A549 (cell line): ENCODE measurements around the gene MYORG. TPM values are rescaled to one million over a fixed set of nuclear protein-coding genes. Genes with fewer than 3 reads are reported as not detected.

ENCODE experiments used
- ATAC-seq, 2 experiments: fragments of 200-7000 bp in 1 of 2; fragments of >200 bp in 1 of 2; cut with Nextera tagmentation in 1 of 2; cut with Tn5 transposase in 1 of 2; 3 replicates each; pipeline versions ENCODE4 v1.8.0 to v1.9.1; 2018 to 2020; ENCODE audit warnings: mild to moderate bottlenecking in 1 of 2, moderate library complexity in 1 of 2
- CTCF ChIA-PET: fragments of 300-600 bp; sonication (Branson Sonifier 250); formaldehyde crosslinking; extraction: SDS; loops from one replicate; lab custom pipeline; 2021; ENCODE audit warnings: antibody characterized with exemption, inconsistent platforms; lab: Yijun Ruan, JAX
- POLR2A ChIA-PET: fragments of 350-600 bp; formaldehyde crosslinking; extraction: SDS; loops from one replicate; lab custom pipeline; 2021; ENCODE audit warnings: antibody characterized with exemption, inconsistent platforms; lab: Yijun Ruan, JAX
- DNase-seq, 2 experiments: peaks; one replicate each; pipeline versions ENCODE4 v3.0.0 to v3.0.0-alpha.2; 2011 to 2016; ENCODE audit warnings: low read depth in 1 of 2, low spot score in 1 of 2
- FAIRE-seq: peaks from 2 replicates; lab custom pipeline; 2011; peaks lifted over from hg19 to GRCh38; lab: Jason Lieb, UNC
- H3K27ac ChIP-seq, 2 experiments: fragments of >200 bp; sonication (Bioruptor Twin); formaldehyde crosslinking; 3 replicates each; pipeline ENCODE4 v1.5.1; 2016 to 2017
- H3K4me1 ChIP-seq: fragments of >200 bp; sonication (Bioruptor Twin); formaldehyde crosslinking; 3 replicates; pipeline ENCODE4 v1.6.1; 2016
- H3K4me2 ChIP-seq: fragments of >200 bp; sonication (Bioruptor Twin); formaldehyde crosslinking; 3 replicates; pipeline ENCODE4 v1.6.1; 2016
- H3K4me3 ChIP-seq: fragments of >200 bp; sonication (Bioruptor Twin); formaldehyde crosslinking; 3 replicates; pipeline ENCODE4 v1.5.1; 2016
- H3K9me3 ChIP-seq: fragments of >200 bp; sonication (Bioruptor Twin); formaldehyde crosslinking; 3 replicates; pipeline ENCODE4 v1.6.1; 2016
- ATOH8 ChIP-seq: fragments of 250-450 bp; sonication (Bioruptor Pico); IDR thresholded peaks from 2 replicates; pipeline ENCODE4 v1.5.0; 2020; ENCODE audit warnings: low read depth, mild to moderate bottlenecking, moderate library complexity
- BCL3 ChIP-seq: fragments of >200 bp; sonication (Bioruptor Twin); formaldehyde crosslinking; IDR thresholded peaks from 3 replicates; pipeline ENCODE4 v1.6.1; 2016
- BHLHE40 ChIP-seq: IDR thresholded peaks from 2 replicates; pipeline ENCODE4 v1.6.1; 2012; ENCODE audit warnings: low read depth, low read length, inconsistent platforms
- CHD2 ChIP-seq: fragments of 150-350 bp; IDR thresholded peaks from 2 replicates; pipeline ENCODE4 v1.6.1; 2014; ENCODE audit warnings: low read length; ENCODE audit not compliant: partially characterized antibody
- CHD4 ChIP-seq: fragments of 200-600 bp; sonication (generic); IDR thresholded peaks from 2 replicates; pipeline ENCODE4 v1.6.1; 2016; ENCODE audit warnings: antibody characterized with exemption, mild to moderate bottlenecking, borderline replicate concordance
- EHMT2 ChIP-seq: fragments of 200-600 bp; sonication (generic); IDR thresholded peaks from 2 replicates; pipeline ENCODE4 v1.6.1; 2016; ENCODE audit warnings: antibody characterized with exemption, low read depth, mild to moderate bottlenecking, moderate library complexity
- EP300 ChIP-seq, 2 experiments: fragments of >200 bp; sonication (Bioruptor Twin); formaldehyde crosslinking; IDR thresholded peaks; 2 replicates in 1 of 2; 3 replicates in 1 of 2; pipeline ENCODE4 v1.6.1; 2016 to 2017
- ESRRA ChIP-seq: fragments of 150-350 bp; IDR thresholded peaks from 2 replicates; pipeline ENCODE4 v1.6.1; 2014; ENCODE audit warnings: mild to moderate bottlenecking, low read length, borderline replicate concordance
- FOSB ChIP-seq: fragments of 250-450 bp; sonication (Bioruptor Pico); IDR thresholded peaks from 2 replicates; pipeline ENCODE4 v1.5.0; 2020; ENCODE audit warnings: mild to moderate bottlenecking, moderate library complexity
- FOXS1 ChIP-seq: fragments of 250-450 bp; sonication (Bioruptor Pico); IDR thresholded peaks from 2 replicates; pipeline ENCODE4 v1.5.0; 2020; ENCODE audit warnings: mild to moderate bottlenecking, moderate library complexity
- HDAC2 ChIP-seq: fragments of 200-600 bp; sonication (generic); IDR thresholded peaks from 2 replicates; pipeline ENCODE4 v1.6.1; 2016
- HES2 ChIP-seq: fragments of >200 bp; sonication (Bioruptor Twin); formaldehyde crosslinking; IDR thresholded peaks from 2 replicates; pipeline ENCODE4 v1.6.1; 2016
- HEYL ChIP-seq: fragments of 250-450 bp; sonication (Bioruptor Pico); IDR thresholded peaks from 2 replicates; pipeline ENCODE4 v1.8.0; 2021; ENCODE audit warnings: mild to moderate bottlenecking, moderate library complexity
- HOXA7 ChIP-seq: fragments of 250-450 bp; sonication (Bioruptor Pico); IDR thresholded peaks from 2 replicates; pipeline ENCODE4 v1.5.0; 2020; ENCODE audit warnings: mild to moderate bottlenecking, moderate library complexity
- JUN ChIP-seq, 2 experiments: fragments of >200 bp; sonication (Bioruptor Twin); formaldehyde crosslinking; IDR thresholded peaks; 2 replicates in 1 of 2; 3 replicates in 1 of 2; pipeline ENCODE4 v1.6.1; 2016 to 2017
- JUNB ChIP-seq: fragments of >200 bp; sonication (Bioruptor Twin); formaldehyde crosslinking; IDR thresholded peaks from 2 replicates; pipeline ENCODE4 v1.6.1; 2016
- KDM5A ChIP-seq: fragments of 200-600 bp; sonication (generic); IDR thresholded peaks from 2 replicates; pipeline ENCODE4 v1.6.1; 2016; ENCODE audit warnings: antibody characterized with exemption, mild to moderate bottlenecking
- NPAS2 ChIP-seq: fragments of 250-450 bp; sonication (Bioruptor Pico); IDR thresholded peaks from 2 replicates; pipeline ENCODE4 v1.8.0; 2022; ENCODE audit warnings: mild to moderate bottlenecking, moderate library complexity, borderline replicate concordance
- RAD21 ChIP-seq, 2 experiments: fragments of >200 bp in 1 of 2; sonication (Bioruptor Twin) in 1 of 2; formaldehyde crosslinking in 1 of 2; IDR thresholded peaks in 1 of 2; conservative IDR thresholded peaks in 1 of 2; 2 replicates in 1 of 2; 3 replicates in 1 of 2; pipeline ENCODE4 v1.6.1; 2012 to 2018; ENCODE audit warnings: inconsistent platforms in 1 of 2
- RCOR1 ChIP-seq: fragments of 150-350 bp; IDR thresholded peaks from 2 replicates; pipeline ENCODE4 v1.6.1; 2014; ENCODE audit warnings: antibody characterized with exemption, low read length, low read depth
- RFX5 ChIP-seq: fragments of 450-650 bp; IDR thresholded peaks from 2 replicates; pipeline ENCODE4 v1.7.1; 2014; ENCODE audit warnings: antibody characterized with exemption, mild to moderate bottlenecking, moderate library complexity
- RNF2 ChIP-seq: fragments of 200-600 bp; sonication (generic); IDR thresholded peaks from 2 replicates; pipeline ENCODE4 v1.6.1; 2016; ENCODE audit warnings: low read depth, mild to moderate bottlenecking, antibody characterized with exemption, moderate library complexity, borderline replicate concordance
- SREBF2 ChIP-seq: fragments of 450-650 bp; IDR thresholded peaks from 2 replicates; pipeline ENCODE4 v1.6.1; 2014; ENCODE audit warnings: mild to moderate bottlenecking, moderate library complexity
- TP53 ChIP-seq: fragments of 250-450 bp; sonication (Bioruptor Pico); IDR thresholded peaks from 2 replicates; pipeline ENCODE4 v1.5.0; 2021; ENCODE audit warnings: mild to moderate bottlenecking, moderate library complexity
- ZC3H11A ChIP-seq: fragments of 450-650 bp; IDR thresholded peaks from 2 replicates; pipeline ENCODE4 v1.6.1; 2014; ENCODE audit warnings: antibody characterized with exemption, mild to moderate bottlenecking
- ZFP36 ChIP-seq: fragments of 450-650 bp; IDR thresholded peaks from 2 replicates; pipeline ENCODE4 v1.6.1; 2014; ENCODE audit warnings: borderline replicate concordance; ENCODE audit not compliant: partially characterized antibody
- ZNF302 ChIP-seq: fragments of 250-450 bp; sonication (Bioruptor Pico); IDR thresholded peaks from 2 replicates; pipeline ENCODE4 v1.9.0; 2021; ENCODE audit warnings: inconsistent platforms, mild to moderate bottlenecking, moderate library complexity
- whole genome bisulfite sequencing: methylation state at CpG from one replicate; pipeline ENCODE4 v1.1.6; 2017; ENCODE audit errors: missing lambda C conversion rate; 5-methylcytosine and 5-hydroxymethylcytosine counted together
- polyA plus RNA-seq, 4 experiments: library from polyadenylated mRNA; depleted of rRNA in 3 of 4; stranded (reverse); fragments of >200 nt; fragmentation: RNase III in 1 of 4; extraction: RNeasy Plus Mini Kit Qiagen cat#74134 plus additional on column Dnase treatment in 1 of 4; gene quantifications; 2 replicates in 3 of 4; 3 replicates in 1 of 4; pipeline ENCODE4 v1.2.3, GENCODE V29; 2011 to 2017
- TF ChIP-seq, protein P1 (sequence below): IDR thresholded peaks from 2 replicates; pipeline ENCODE4 v1.6.1; 2012; ENCODE audit warnings: low read depth, borderline replicate concordance
- TF ChIP-seq, protein P2 (sequence below): IDR thresholded peaks from 2 replicates; pipeline ENCODE4 v1.6.1; 2012
- TF ChIP-seq, protein P3 (sequence below): fragments of 150-350 bp; IDR thresholded peaks from 2 replicates; pipeline ENCODE4 v1.6.1; 2014; ENCODE audit warnings: low read depth, mild to moderate bottlenecking, low read length
- TF ChIP-seq, protein P4 (sequence below): fragments of 250-450 bp; sonication (Bioruptor Pico); IDR thresholded peaks from 2 replicates; pipeline ENCODE4 v1.5.0; 2021; ENCODE audit warnings: mild to moderate bottlenecking, moderate library complexity, borderline replicate concordance

The MYORG gene
- polyA plus RNA-seq, 2 of the 4 experiments (the other 2 are of a cell fraction), result 2.2 to 4.1 TPM

DNA sequence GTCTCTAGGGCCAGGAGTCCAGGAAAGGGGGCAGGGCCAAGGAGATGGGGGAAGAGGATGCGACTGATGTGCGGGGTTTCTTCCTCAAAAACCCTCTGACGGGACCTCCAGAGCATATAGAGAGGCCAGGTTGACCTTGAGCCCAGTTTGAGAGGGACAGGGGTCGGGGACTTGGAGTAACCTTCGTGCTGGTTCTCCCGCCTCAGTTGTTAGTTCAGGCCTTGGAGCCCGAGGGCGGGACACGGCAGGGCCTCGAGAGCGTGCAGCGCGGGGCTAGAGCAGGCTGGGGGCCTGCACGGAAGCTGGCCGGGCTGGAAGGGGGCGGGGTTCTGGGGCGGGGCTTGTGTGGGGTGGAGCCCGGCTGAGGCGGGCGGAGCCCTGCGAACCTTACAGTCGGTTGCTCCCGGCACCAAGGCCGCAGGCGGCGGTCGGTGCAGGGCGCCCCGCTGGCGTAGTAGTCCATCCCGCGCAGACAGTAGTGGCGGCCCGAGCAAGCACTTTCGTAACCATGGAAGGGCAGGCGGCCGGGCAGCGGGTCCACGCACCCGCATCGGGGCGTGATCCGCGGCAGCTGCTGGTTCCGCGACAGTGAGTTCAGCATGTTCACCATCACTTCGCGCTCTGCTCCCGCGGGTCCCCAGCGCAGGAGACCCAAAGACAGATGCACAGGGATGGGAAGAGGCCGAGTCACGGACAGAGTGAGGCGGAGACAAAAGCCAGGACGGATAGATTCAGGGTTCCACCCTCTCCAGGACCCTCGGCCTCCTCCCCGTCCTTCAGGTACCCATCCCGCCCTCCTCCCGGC lies 4.0 kb upstream of the MYORG start:
- ChIA-PET CTCF (interaction anchor here (0.5 to 19.7 kb wide), 14 partner anchors 12 to 223 kb away, joined by 3 to 417 read pairs (median 5); no protein-coding TSS in a partner anchor), POLR2A (interaction anchor here (0.6 to 0.7 kb wide), 5 partner anchors 25 to 451 kb away, joined by 3 to 5 read pairs (median 3); no protein-coding TSS in a partner anchor)
- FAIRE-seq (no peak), DNase-seq (peak; percentile 66 to 90), ATAC-seq (peak; percentile 47 to 72)
- Histone ChIP-seq H3K9me3 (no peaks in the 10 kb centered on the region), H3K4me2 (peak overlapping the region; percentile 92), H3K4me3 (peak overlapping the region; percentile 52), H3K27ac (peak overlapping the region; percentile 66 to 78), H3K4me1 (peaks cover 17% of the 10 kb centered on the region)
- WGBS, result 41% methylated on average over 20 of the region's 59 CpGs
- no peak for TF ChIP-seq NPAS2 (CRISPR knock-in tag)
- TF ChIP-seq, protein P1, sequence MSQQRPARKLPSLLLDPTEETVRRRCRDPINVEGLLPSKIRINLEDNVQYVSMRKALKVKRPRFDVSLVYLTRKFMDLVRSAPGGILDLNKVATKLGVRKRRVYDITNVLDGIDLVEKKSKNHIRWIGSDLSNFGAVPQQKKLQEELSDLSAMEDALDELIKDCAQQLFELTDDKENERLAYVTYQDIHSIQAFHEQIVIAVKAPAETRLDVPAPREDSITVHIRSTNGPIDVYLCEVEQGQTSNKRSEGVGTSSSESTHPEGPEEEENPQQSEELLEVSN, result peak; percentile 90
- no peak for TF ChIP-seq TP53 (CRISPR knock-in tag)
- TF ChIP-seq ZNF302 (CRISPR knock-in tag), result no peak
- TF ChIP-seq HEYL (CRISPR knock-in tag), result no peak
- TF ChIP-seq FOXS1 (CRISPR knock-in tag), result no peak
- TF ChIP-seq RFX5, result no peak
- TF ChIP-seq CHD2, result no peak
- TF ChIP-seq ATOH8, result no peak
- TF ChIP-seq ZC3H11A, result no peak
- no peak for TF ChIP-seq RAD21 (conservative IDR thresholded peaks at IDR 0.05 in 1 of 2, IDR thresholded peaks at IDR 0.05 in 1 of 2)
- no peak for TF ChIP-seq HOXA7
- TF ChIP-seq, protein P2, sequence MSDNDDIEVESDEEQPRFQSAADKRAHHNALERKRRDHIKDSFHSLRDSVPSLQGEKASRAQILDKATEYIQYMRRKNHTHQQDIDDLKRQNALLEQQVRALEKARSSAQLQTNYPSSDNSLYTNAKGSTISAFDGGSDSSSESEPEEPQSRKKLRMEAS, result peak; percentile 83
- no peak for TF ChIP-seq RNF2
- no peak for TF ChIP-seq ESRRA
- TF ChIP-seq RCOR1, result no peak
- no peak for TF ChIP-seq HES2
- TF ChIP-seq SREBF2, result no peak
- no peak for TF ChIP-seq FOSB (CRISPR knock-in tag)
- no peak for TF ChIP-seq JUNB
- 0 out of 3 replicates have a peak, but pooled peaks have one; percentile 28 for TF ChIP-seq BCL3
- TF ChIP-seq KDM5A, result no peak
- TF ChIP-seq, protein P3, sequence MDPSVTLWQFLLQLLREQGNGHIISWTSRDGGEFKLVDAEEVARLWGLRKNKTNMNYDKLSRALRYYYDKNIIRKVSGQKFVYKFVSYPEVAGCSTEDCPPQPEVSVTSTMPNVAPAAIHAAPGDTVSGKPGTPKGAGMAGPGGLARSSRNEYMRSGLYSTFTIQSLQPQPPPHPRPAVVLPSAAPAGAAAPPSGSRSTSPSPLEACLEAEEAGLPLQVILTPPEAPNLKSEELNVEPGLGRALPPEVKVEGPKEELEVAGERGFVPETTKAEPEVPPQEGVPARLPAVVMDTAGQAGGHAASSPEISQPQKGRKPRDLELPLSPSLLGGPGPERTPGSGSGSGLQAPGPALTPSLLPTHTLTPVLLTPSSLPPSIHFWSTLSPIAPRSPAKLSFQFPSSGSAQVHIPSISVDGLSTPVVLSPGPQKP, result no peak
- TF ChIP-seq ZFP36, result no peak
- no peak for TF ChIP-seq HDAC2
- TF ChIP-seq, protein P4, sequence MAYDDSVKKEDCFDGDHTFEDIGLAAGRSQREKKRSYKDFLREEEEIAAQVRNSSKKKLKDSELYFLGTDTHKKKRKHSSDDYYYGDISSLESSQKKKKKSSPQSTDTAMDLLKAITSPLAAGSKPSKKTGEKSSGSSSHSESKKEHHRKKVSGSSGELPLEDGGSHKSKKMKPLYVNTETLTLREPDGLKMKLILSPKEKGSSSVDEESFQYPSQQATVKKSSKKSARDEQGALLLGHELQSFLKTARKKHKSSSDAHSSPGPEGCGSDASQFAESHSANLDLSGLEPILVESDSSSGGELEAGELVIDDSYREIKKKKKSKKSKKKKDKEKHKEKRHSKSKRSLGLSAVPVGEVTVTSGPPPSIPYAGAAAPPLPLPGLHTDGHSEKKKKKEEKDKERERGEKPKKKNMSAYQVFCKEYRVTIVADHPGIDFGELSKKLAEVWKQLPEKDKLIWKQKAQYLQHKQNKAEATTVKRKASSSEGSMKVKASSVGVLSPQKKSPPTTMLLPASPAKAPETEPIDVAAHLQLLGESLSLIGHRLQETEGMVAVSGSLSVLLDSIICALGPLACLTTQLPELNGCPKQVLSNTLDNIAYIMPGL (CRISPR knock-in tag), result no peak
- TF ChIP-seq CHD4, result no peak
- peak in 1 of 2 experiments; percentile 20; a peak in 1 of 5 replicates for TF ChIP-seq JUN (IDR thresholded peaks at IDR 0.05)
- no peak for TF ChIP-seq BHLHE40
- TF ChIP-seq EHMT2, result no peak
- no peak for TF ChIP-seq EP300 (IDR thresholded peaks at IDR 0.05)
